WI38 (cell line): ENCODE data around the gene VRK2.
"Not testable (repeated sequence)": the region's sequence is repeated elsewhere in the genome, so short reads cannot be mapped to it uniquely, and the experiment has no call there.

ENCODE experiments used
- H3K4me3 ChIP-seq: 2 replicates; pipeline ENCODE4 v1.5.1; 2011; ENCODE audit warnings: low read depth, mild to moderate bottlenecking, control low read depth, low read length
- CTCF ChIP-seq: IDR thresholded peaks from 2 replicates; pipeline ENCODE4 v1.5.1; 2012; ENCODE audit warnings: low read depth, mild to moderate bottlenecking, control low read depth, low read length

The VRK2 gene

GRCh38 chr2:58163913-58164312, 117.3 kb downstream of the VRK2 start:
- no peak for TF ChIP-seq CTCF
- H3K4me3 ChIP-seq = no peak overlapping the region

GRCh38 chr2:58168130-58168529, 121.5 kb downstream of the VRK2 start:
- H3K4me3 ChIP-seq = not testable (repeated sequence)

GRCh38 chr2:58169845-58170244, 123.2 kb downstream of the VRK2 start:
- H3K4me3 ChIP-seq = not testable (repeated sequence)

- not testable (repeated sequence) for H3K4me3 ChIP-seq
These were observed 123.8 kb downstream of the VRK2 start for GRCh38 chr2:58170334-58170933.

- not testable (repeated sequence) for H3K4me3 ChIP-seq
These were observed 125.2 kb downstream of the VRK2 start for GRCh38 chr2:58171831-58172230.

GRCh38 chr2:58177187-58177586, 130.6 kb downstream of the VRK2 start:
- H3K4me3 ChIP-seq = not testable (repeated sequence)

GRCh38 chr2:58180175-58180574, 133.6 kb downstream of the VRK2 start:
- not testable (repeated sequence) for H3K4me3 ChIP-seq

- no peak overlapping the region for H3K4me3 ChIP-seq
- TF ChIP-seq CTCF = no peak
These were observed 134.0 kb downstream of the VRK2 start for GRCh38 chr2:58180635-58181034.

- no peak for TF ChIP-seq CTCF
- no peak overlapping the region for H3K4me3 ChIP-seq
These were observed 135.9 kb downstream of the VRK2 start for GRCh38 chr2:58182527-58182926.

- no peak overlapping the region for H3K4me3 ChIP-seq
- TF ChIP-seq CTCF = no peak
These were observed 139.9 kb downstream of the VRK2 start for GRCh38 chr2:58186501-58186900.

GRCh38 chr2:58187022-58187421, 140.4 kb downstream of the VRK2 start:
- not testable (repeated sequence) for H3K4me3 ChIP-seq
